Colon (tissue), 2 donors: ENCODE data around the gene GPAT3.
"Not testable (repeated sequence)": the region's sequence is repeated elsewhere in the genome, so short reads cannot be mapped to it uniquely, and the experiment has no call there.

Experiments
- FAIRE-seq: peaks from 2 replicates; lab custom pipeline; 2012; peaks lifted over from hg19 to GRCh38; lab: Jason Lieb, UNC
- donor health status: control.
- donor health status: control.

The GPAT3 gene

GRCh38 chr4:83552083-83552482 is 16.2 kb downstream of the GPAT3 start:
- no peak for FAIRE-seq

GRCh38 chr4:83552924-83553323 is 17.0 kb downstream of the GPAT3 start:
- no peak for FAIRE-seq

GRCh38 chr4:83556006-83556707 is 20.2 kb downstream of the GPAT3 start:
- no peak for FAIRE-seq

GRCh38 chr4:83556816-83557215 is 20.9 kb downstream of the GPAT3 start:
- no peak for FAIRE-seq

GRCh38 chr4:83558059-83558653 is 22.2 kb downstream of the GPAT3 start:
- no peak for FAIRE-seq

- no peak for FAIRE-seq
These were observed 22.8 kb downstream of the GPAT3 start for GRCh38 chr4:83558680-83559079.

- FAIRE-seq: no peak
These were observed 24.6 kb downstream of the GPAT3 start for GRCh38 chr4:83560523-83560922.

- no peak for FAIRE-seq
These were observed 25.5 kb downstream of the GPAT3 start for GRCh38 chr4:83561381-83561780.

- no peak for FAIRE-seq
These were observed 28.1 kb downstream of the GPAT3 start for GRCh38 chr4:83563998-83564397.

GRCh38 chr4:83568062-83568461 is 32.2 kb downstream of the GPAT3 start:
- no peak for FAIRE-seq

- no peak for FAIRE-seq
These were observed 33.5 kb downstream of the GPAT3 start for GRCh38 chr4:83569429-83569828.

- no peak for FAIRE-seq
These were observed 34.1 kb downstream of the GPAT3 start for GRCh38 chr4:83569987-83570386.

- FAIRE-seq: no peak
These were observed 36.9 kb downstream of the GPAT3 start for GRCh38 chr4:83572848-83573247.

- peak; percentile 95 for FAIRE-seq
These were observed 38.3 kb downstream of the GPAT3 start for GRCh38 chr4:83574247-83574646.

- FAIRE-seq: not testable (repeated sequence)
These were observed 40.3 kb downstream of the GPAT3 start for GRCh38 chr4:83576237-83576636.

- FAIRE-seq: no peak
These were observed 45.7 kb downstream of the GPAT3 start for GRCh38 chr4:83581411-83582288.

GRCh38 chr4:83582289-83582785 is 46.4 kb downstream of the GPAT3 start:
- no peak for FAIRE-seq

- no peak for FAIRE-seq
These were observed 50.1 kb downstream of the GPAT3 start for GRCh38 chr4:83585982-83586508.

GRCh38 chr4:83589279-83589678 is 53.4 kb downstream of the GPAT3 start:
- no peak for FAIRE-seq

- no peak for FAIRE-seq
These were observed 55.1 kb downstream of the GPAT3 start for GRCh38 chr4:83591056-83591455.

- no peak for FAIRE-seq
These were observed 55.8 kb downstream of the GPAT3 start for GRCh38 chr4:83591730-83592129.

GRCh38 chr4:83599183-83599582 is 63.3 kb downstream of the GPAT3 start:
- no peak for FAIRE-seq

- no peak for FAIRE-seq
These were observed 67.2 kb downstream of the GPAT3 start for GRCh38 chr4:83603129-83603528.
